DLD1 (cell line): ENCODE data around the gene YPEL4.

Experiments used
- in situ Hi-C: cut with HindIII; loops from 2 replicates; pipeline ENCODE4 v1.10.0; 2017; ENCODE audit warnings: low sequenced_read_pairs

Gene YPEL4

GRCh38 chr11:57597916-57598830 is 51.5 kb downstream of the YPEL4 start:
- in situ Hi-C loops: no loop called here

- in situ Hi-C loops: no loop called here
Observed at GRCh38 chr11:57597461-57597915, 52.2 kb downstream of the YPEL4 start, which contains the start of gene SERPING1. Gene SERPING1 (plus strand): TSS chr11:57597685. CDS start chr11:57598271, 586 bp downstream.

GRCh38 chr11:57596266-57596885 is 53.3 kb downstream of the YPEL4 start:
- in situ Hi-C loops: no loop called here
